ENCODE data around the gene PXDN.

PXDN gene

GRCh38 chr2:1649103-1650084, 94.9 kb downstream of the PXDN start:
- no peak for DNase-seq (ENCODE audit: low read depth, low spot score)

- no peak for DNase-seq (ENCODE audit: low read depth, low spot score)
Measured at GRCh38 chr2:1648241-1649102, 95.8 kb downstream of the PXDN start.

DNA sequence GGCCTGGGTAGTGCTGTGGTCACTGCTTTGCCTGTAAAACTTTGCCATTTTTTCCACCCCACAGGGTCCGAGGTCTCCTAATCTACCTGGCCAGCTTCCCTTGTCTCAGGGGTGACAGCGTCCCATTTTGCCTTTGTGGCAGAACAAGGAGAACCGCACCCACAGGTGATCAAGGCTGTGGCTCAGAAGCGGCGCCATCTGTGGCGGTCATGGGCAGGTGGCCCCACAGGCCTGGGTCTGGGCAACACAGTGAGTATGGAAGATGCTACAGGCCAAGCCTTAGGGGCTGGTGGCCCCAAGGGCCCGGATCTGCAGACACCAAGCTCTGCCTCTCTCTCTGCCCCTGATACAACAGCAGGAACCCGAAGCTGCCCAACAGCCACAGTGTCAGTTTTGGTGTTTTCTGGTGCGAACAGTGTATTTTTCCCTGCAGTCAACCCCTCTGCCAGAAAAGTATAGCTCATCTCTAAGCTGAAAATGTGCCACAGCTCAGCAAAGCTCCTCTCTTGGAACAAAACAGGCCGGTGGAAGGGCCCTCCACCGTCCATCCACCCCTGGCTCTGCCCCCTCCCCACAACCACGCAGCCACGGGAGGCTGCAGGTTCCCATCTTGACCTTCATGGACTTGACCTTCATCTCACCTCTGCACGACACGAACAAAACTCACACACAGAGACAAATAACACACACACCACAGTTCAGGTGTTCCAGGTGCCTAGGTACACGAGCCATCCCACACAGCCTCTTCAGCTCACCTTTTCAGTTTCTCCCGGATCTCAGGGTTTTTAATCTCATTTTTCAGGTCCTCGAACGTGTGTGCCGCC, 96.7 kb downstream of the PXDN start:
- DNase-seq (ENCODE audit: low read depth, low spot score), result no peak

GRCh38 chr2:1645761-1646476, 98.4 kb downstream of the PXDN start:
- peak; percentile 79 for DNase-seq (ENCODE audit: low read depth, low spot score)

DNA sequence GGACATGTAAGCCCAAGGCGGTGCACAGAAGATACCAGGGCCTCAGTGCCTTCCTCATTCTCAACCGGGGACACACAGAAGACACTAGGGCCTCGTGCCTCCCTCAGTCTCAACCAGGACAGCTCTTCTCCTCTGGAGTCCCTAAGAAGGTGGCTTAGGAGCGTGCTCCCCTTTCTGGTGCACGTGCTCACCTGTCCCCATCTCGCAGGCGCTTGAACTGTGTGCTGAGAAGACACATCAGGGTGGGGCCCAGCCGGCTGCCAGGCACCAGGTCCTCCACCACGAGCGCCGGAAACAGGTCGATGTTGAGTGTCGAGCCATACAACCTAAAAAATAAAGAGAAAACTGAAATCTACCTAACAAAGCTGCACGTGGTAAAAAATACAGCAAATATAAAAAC, 99.9 kb downstream of the PXDN start:
- DNase-seq (ENCODE audit: low read depth, low spot score), result no peak

- DNase-seq (ENCODE audit: low read depth, low spot score), result no peak
Measured at GRCh38 chr2:1642993-1643619, 101.2 kb downstream of the PXDN start.

DNA sequence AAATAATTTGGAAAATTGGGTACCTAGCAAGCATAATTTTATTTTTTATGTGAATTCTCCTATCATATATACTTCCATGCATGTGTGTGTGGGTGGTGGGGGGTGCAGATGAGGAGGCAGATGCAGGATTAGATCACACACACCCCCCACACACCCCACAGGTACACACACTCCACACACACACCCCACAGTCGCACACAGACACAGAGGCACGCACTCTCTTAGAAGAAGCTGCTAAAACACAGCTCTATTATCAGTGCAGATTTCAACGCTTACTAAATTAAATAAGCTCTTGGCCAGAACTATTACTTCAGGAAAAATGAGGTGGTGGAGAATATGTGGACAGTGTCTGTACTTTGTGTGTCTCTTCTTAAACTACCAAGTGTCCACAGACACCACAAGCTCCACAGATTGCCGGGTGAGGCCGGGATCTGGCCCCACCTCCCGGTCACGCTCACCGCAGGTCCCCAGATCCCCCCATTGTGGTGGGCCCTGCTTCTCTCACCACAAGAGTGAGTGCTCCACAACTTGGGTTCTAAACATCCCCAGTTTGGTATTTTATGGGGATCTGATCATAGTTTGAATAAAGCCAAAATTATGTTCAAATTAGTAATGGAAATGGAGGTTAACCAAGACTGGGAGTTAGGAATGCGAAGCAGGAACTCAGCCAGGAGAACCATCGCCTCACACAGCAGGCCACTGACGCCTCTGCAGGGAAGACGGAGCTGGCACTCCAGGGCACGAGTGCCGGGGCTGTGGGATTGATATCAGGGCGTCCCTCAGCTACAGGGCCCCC, 102.1 kb downstream of the PXDN start:
- DNase-seq (ENCODE audit: low read depth, low spot score), result no peak

- DNase-seq (ENCODE audit: low read depth, low spot score), result no peak
Measured at GRCh38 chr2:1641523-1641922, 102.8 kb downstream of the PXDN start.

- no peak for DNase-seq (ENCODE audit: low read depth, low spot score)
Measured at GRCh38 chr2:1640301-1641135, 103.8 kb downstream of the PXDN start.

- no peak for DNase-seq (ENCODE audit: low read depth, low spot score)
Measured at GRCh38 chr2:1639086-1639858, 105.0 kb downstream of the PXDN start.

- DNase-seq (ENCODE audit: low read depth, low spot score), result no peak
Measured at GRCh38 chr2:1638281-1638860, 105.9 kb downstream of the PXDN start.

DNA sequence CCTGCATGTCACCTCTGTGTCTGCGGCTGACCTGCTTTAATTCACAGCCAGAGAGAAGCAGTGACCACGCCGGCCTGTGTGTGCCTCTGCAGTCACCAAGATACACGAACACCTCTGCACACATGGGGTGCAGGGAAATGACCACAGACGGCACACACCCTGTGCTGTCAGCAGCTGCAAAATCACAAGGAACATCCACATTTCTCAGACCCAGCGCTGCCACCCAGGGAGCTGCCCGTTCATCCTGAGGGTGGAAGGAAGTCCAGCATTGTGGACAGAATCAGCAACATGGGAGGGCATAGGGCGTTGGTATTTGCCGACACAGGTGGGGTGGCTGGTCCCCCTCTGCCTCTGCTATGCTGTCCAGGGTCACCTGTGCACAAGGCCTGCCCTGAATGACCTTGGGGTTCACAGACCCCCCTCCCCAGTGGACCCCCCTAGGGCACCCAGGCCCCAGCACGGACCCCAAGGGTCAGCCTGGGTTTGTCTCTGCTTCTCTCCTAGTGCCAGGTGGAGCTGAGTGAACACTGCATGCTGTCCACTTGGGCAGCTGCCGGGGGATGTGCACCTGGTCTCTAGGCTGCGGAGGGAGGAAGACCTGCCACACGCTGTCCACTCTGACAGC, 107.4 kb downstream of the PXDN start:
- no peak for DNase-seq (ENCODE audit: low read depth, low spot score)

DNA sequence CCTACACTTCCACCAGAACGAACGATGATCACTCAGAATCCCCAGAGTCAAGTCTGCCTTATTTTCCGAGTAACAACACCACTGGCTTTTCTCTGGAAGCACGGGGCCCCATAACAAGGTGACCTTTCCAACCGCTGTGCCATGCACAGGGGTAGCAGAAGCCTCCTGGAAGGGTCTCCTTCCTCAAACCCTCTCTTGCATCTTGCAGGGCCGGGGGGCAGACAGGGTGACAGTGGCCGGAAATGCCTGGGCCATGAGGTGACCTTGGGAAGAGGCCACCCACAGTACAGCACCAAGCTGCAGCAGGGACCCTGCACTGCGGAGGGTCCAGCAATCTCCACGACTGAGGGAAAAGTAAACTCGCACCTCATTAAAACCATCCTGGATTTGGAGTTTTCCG, 108.5 kb downstream of the PXDN start:
- no peak for DNase-seq (ENCODE audit: low read depth, low spot score)

- DNase-seq (ENCODE audit: low read depth, low spot score), result no peak
Measured at GRCh38 chr2:1634681-1635341, 109.5 kb downstream of the PXDN start.

DNA sequence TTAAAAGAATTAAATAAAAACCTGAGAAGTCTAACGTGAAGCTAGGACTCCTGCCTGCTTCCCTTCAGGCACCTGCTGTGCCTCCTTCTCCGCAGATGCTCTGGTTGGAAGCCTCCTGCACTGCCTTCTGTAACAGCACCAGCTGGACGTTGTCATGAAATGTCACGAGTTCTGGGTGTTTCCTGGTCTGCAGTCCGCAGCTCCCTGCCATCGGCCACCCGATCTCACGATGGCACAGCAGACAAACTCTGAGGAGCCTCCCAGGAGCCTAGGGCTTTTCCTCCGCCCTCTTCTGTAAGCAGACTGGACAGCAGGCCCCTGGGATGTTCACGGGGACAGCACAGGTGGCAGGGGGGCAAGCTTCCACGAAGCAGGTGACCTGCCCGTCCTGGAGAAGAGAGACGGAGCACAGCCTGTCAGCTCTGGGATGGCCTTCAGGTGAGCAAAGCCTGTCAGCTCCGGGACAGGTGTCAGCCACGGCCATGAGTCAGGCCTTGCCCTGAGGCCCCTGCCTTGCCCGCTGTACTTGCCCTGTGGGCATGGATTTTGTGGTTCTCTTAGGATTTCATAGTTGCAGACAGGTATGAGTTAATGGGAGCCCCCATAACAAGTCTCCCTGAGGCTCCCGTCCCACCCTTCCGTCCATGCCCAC, 110.3 kb downstream of the PXDN start:
- DNase-seq (ENCODE audit: low read depth, low spot score), result no peak

- no peak for DNase-seq (ENCODE audit: low read depth, low spot score)
Measured at GRCh38 chr2:1633092-1633671, 111.1 kb downstream of the PXDN start.
